T-helper 1 cell (primary cell): ENCODE results near the gene TNRC6B.
A peak's percentile ranks its signal among the peaks of the same experiment; 100 is the strongest.
"Not testable (repeated sequence)": the region's sequence is repeated elsewhere in the genome, so short reads cannot be mapped to it uniquely, and the experiment has no call there.

Experiments
- DNase-seq, 5 donors: peaks; one replicate each; pipeline ENCODE4 v3.0.0-alpha.2; 2012 to 2020

Gene TNRC6B

DNA sequence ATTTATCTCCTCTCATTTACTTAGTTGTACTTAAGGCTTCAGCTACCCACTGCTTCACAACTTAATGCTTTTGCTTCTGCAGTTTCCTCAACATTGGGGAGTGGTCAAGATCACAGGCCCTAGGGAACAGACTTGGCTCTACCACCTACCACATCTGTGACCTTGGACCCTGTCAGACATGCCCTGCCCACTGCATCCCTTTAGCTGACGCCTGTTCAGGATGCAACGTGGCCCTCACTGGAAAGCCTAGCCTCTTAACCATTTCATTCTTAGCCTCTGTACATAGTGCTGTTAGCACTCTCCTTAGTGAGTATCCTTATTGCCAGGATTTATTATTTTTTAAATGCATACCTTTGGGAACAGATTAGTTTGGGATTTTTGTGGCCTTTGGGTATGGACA lies 34.4 kb downstream of the TNRC6B start:
- no peak for DNase-seq

DNA sequence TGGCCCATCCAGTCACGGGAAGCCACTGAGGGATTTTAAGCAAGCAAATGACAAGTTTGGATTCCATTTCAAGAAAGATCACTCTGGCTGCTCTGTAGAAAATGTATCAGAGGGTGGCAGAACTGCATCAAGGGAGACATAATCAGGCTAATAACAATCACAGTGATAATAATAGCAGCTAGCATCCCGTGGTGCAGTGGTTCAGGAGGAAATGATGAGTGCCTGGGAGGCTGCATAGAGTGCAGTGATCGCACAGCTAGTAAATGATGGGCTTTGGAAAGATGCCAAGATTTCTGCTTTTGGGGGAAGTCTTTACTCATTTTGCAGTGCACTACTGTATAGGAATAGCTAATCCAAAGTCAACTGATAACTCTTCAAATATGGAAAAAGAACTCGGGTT lies 35.8 kb downstream of the TNRC6B start:
- no peak for DNase-seq

DNA sequence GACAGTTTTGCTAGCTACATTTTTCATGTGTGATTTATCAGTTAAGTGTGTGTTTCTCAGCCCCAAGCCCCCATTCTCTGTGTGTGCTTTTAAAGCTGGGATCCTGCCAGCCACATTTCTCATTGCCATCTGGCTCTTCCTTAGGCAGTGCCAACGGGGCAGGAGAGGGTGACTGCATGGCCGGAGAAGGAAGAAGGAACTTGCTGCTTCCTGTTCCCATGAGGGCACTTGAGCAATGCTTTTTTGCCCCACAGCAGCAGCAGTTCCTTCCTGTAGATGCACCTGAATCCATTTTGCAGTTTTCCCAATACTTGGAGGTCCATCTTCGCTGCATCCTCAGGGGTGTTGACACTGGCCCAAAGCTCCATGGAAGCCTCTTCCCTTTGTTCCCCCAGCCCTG lies 37.5 kb downstream of the TNRC6B start:
- DNase-seq, result no peak

DNA sequence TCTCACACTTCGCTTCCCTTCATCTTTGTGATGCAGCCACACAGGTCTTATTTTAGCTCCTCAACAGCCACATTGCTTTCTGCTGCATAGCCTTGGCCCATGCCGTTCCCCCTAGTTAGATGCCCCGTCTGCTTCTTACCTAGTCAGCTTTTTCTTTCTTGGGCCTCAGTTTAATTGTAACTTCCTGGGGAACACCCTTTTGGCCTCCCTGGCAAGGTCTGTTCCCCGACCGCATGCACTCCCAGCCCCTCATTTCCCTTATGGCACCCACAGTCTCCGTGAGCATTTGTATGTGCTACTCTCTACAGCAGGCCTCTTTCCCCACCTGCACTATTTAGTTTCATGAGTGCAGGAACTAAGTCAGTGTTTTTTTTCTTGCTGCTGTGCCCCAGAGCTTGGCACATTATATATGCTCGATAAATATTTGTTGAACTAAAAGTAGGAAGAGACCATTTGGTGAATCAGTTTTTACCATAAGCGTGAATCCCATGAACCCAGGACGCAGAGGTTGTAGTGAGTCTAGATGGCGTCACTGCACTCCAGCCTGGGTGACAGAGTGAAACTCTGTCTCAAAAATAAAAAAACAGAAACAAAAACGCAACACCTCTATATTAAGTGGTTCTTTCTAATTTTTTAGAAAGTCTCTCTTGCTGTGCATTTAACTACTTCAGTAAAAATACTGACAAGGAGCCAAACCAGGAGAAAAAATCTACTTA lies 38.5 kb downstream of the TNRC6B start:
- peak in 3 of 5 donors; percentile 19 to 33 (median 31) for DNase-seq

DNA sequence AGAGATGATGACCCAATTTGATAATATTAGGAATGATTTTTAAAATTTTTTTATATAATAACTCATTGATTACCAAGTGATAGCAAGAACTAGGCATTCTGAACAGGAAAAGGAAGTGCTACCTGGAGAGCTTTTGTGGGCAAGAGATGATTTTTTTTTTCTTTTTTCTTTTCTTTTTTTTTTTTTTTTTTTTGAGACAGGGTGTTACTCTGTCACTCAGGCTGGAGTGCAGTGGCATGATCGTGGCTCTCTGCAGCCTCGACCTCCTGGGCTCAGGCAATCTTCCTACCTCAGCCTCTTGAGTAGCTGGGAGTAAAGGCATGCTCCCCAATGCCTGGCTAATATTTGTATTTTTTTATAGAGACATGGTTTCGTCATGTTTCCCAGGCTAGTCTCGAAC lies 40.4 kb downstream of the TNRC6B start:
- DNase-seq, result no peak

DNA sequence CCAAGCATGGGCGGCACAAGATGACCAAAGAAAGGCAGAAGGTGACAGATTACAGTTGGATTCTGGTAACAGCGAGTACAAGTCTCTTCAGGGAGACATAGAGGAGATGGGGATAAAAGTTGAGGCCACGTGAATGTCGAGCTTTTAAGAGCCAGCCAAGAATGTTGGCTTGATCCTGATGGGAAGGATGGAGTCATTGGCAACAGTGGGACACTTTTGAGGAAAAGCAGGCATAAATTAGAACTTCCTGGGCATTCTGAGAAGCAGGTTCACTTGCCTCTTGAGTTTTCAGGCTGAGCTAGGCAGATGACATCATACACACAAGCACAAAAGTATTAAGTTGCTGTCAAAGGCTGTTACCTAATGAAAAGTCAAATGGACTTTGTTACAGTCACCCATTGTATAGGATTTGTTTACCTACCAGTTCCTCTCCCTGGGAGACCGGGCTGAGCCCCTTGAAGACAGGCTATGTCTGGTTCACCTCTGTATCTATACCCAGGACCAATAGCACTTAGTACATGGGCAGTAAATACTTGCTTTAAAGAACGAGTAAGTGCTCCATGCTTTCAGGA lies 41.1 kb downstream of the TNRC6B start:
- no peak for DNase-seq

DNA sequence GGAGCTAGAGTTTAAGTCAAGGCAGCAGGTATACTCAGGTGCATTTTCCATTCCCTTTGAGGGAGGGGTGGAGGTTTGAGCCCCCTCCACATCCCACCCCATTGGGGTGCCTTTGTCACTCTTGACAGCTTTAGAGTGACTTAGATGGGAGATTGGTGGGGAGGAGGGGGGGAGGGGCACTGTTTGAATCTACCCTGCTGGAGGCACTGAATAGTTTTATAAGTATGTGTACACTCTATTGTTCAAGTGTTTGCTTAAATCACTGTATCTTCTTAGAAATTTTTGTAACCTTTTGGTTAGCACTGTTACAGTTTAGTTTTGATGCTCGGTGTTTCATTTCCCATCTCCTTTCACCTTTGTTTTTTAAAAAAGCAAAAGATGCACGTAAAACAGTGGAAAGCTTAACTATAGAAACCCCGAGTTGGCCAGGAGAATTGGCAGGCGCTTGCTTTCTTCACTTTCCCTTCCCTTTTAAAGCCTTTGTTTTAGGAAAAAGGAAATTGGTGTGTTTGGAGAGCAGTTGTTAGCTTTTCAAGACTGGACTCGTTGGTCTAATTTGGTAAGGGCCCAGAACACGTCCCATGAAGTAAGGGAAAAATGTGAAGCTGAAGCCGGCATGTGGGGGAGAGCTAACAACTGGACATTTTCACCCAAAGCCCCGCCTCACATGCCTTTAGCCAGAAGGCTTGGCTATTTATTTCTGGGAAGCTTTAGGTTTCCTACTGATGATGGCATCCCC lies 42.8 kb downstream of the TNRC6B start:
- no peak for DNase-seq

DNA sequence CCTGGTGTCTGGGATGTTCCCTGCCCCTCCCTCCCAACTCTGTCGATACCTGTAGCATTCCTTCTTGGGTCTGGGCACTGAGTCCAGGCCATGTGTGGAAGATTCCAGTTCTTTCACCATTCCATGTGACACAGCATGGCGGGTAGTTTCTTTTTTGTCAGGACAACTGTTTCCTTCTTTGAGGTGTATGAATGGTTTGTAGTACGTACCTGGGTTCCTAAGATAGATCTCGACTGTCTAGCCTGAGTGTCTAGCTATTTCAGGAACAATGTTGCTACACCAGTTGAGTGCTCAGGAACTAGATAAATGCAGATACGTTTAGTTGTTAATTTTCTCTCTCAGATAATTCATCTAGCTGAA lies 43.3 kb downstream of the TNRC6B start:
- no peak for DNase-seq

DNA sequence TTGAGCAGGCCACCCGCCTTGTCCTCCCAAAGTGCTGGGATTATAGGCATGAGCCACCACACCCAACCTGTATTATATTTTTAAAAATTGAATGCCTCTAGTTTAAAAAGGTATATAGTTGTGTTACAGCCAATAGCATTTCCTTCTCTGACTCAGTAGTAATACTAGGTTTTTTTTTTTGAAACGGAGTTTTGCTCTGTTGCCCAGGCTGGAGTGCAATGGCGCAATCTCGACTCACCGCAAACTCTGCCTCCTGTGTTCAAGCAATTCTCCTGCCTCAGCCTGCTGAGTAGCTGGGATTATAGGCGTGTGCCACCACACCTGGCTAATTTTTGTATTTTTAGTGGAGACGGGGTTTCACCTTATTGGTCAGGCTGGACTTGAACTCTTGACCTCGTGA lies 45.3 kb downstream of the TNRC6B start:
- DNase-seq, result not testable (repeated sequence)

DNA sequence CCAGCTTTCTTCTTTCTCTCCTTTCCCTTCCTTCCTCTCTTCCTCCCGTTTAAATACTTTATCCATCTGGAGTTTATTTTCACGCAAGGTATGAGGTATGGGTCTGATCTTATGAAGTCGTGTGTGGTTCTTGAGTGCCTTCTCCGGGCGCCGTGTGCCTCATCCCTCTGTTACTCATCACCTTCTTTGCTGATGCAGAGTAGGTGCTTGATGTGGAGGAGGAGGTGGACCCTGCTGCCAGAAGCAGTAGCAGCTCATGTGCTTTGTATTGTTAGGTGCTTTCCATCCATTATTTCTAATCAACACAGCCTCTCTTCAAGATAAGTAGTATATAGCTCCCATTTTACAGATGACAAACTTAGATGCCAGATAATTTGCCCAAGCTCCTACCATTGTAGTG lies 47.0 kb downstream of the TNRC6B start:
- DNase-seq, result peak in 1 of 5 donors; percentile 13

DNA sequence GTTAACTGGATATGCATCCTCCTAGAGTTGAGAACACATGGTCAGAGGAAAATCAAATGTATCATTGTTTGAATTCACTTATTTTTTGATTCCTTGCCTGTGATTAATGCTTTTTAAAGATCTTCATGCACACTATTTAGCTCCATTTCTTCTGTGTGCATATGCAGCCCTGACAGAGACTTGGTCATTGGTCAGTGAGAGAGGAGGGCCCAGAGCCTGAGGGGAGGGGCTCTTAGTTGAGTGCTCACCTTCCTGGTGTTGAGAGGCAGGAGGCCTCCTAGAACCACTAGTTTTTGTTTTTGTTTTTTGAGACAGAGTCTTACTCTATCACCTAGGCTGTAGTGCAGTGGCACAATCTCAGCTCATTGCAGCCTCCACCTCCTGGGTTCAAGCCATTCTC lies 48.9 kb downstream of the TNRC6B start:
- no peak for DNase-seq

DNA sequence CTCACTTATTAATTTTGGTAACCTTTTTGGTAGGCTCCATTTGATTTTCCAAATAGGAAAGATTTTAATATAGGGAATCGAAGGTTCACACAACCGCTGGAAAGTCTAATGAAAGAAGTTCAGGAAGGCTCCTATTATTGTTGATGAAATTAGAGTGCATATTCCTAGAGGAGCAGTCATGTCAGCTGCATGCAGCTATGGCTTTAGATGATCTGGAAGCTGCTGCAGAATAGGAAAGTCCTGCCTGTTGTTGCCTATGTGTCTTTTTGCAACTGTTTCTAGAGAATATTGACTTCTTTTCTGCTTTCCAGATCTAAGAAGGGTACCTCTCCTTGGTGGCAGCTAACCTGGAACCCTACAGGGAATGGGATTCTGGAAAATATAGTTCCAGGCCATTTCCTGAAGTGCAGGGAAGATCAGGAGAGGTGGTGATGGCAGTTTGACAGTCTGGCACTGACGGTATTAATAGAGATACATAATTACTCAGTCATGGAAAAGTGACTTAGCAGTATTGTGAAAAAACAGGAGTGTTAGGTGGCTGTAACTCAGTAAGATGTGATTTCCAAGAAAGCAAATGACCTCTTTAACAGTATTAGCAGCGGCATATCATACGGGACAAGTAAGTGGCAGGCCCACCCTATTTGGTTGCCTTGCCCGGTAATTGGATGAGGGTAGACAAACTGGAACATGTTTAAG lies 54.0 kb downstream of the TNRC6B start:
- DNase-seq, result no peak

DNA sequence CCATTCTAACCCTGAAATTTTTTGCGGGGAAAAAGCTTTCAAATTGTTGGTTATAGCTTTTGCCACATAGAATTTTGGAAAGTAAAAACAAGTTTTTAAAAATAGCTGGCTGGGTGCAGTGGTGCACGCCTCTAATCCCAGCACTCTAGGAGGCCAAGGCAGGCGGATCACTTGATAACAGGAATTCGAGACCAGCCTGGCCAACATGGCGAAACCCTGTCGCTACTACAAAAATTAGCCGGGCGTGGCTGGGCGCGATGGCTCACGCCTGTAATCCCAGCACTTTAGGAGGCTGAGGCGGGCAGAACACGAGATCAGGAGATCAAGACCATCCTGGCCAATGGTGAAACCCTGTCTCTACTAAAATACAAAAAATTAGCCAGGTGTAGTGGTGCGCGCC lies 54.9 kb downstream of the TNRC6B start:
- no peak for DNase-seq

DNA sequence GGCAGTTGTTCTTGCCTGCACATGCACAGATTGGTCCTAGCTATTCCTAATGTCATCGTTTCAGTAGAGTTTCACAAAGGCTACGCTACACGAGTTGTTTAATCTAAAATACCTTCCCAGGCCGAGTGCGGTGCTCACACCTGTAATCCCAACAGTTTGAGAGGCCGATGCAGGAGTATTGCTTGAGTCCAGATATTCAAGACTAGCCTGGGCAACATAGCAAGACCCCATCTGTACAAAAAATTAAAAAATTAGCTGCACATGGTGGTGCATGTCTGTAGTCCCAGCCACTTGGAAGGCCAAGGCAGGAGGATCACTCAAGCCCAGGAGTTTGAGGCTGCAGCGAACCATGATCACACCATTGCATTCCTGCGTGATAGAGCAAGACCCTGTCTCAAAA lies 56.2 kb downstream of the TNRC6B start:
- no peak for DNase-seq

DNA sequence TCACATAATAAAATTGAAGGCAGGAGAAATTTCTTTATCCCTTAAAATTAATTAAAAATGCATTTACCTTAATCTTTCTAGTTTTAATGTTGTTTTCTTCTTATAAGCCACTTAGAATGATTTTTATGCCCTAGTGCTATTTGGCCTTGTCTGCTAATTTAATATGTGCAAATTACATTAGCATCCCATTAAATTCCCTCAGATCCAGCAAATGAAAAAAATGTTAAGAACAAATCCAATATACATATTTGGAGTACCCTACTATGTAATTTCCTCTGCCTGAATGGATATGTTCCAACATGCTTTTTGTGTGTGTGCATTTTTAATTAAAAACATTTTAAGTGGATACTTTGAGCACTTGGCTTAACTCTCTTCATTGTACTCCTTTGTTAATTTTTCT lies 56.9 kb downstream of the TNRC6B start:
- no peak for DNase-seq

DNA sequence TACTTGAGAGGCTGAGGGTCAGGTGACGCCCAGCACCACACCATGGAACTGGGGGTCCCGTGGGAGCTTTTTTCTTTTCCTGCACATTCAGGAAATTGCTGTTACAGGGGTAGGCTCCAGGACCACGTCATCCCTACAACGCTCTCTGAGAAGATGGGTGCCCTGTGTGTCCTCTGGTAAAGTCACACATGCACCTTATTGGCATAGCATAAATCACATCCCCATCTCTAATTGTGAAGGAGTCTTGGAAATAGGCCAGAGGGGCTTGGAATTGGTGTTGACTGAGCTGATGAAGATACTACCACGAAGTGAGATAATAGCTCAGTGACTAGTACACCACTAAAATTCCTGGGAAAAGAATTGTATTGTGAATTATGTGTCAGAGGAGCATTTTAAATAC lies 57.6 kb downstream of the TNRC6B start:
- DNase-seq, result no peak

DNA sequence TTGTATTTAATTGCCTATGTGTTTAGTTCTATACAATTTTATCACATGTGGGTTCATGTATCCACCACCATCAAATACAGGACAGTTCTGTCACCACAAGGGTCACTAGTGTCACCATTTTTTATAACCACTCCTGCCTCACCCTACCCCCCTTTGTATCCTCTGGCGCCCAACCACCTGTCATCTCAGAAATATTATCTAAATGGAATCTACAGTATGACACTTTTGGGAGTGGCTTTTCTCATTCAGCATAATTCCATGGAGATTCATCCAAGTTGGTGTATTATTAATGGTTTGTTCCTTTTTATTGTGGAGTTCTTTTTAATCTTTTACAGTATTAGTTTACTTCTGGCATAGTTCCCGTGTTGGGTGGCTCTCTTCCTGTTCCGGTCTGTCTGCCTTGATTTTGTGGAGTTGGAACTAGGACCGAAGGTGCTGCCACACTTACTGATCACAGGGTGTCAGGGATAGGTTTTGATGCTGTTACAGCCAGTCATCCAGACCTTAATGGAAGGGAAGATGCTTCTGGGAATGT lies 58.5 kb downstream of the TNRC6B start:
- no peak for DNase-seq

DNA sequence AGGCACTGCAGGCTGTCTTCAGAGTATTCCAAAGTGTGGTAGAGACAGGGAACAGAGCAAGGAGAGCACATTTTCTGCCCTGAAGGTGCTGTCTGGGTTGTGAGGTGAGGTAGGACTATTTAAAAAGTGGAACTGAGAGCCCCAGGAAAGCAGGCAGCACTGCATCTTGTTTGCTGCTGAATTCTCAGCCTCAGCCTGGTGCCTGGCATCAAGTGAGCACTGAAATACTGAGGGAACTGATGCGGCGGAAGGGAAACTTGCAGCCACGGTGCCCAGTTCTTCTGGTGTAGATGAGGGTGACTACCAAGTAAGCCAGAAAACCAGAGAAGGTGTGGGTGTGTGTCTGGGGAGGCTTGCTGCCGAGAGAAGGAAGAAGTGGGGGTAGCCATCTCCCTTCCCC lies 59.5 kb downstream of the TNRC6B start:
- no peak for DNase-seq

DNA sequence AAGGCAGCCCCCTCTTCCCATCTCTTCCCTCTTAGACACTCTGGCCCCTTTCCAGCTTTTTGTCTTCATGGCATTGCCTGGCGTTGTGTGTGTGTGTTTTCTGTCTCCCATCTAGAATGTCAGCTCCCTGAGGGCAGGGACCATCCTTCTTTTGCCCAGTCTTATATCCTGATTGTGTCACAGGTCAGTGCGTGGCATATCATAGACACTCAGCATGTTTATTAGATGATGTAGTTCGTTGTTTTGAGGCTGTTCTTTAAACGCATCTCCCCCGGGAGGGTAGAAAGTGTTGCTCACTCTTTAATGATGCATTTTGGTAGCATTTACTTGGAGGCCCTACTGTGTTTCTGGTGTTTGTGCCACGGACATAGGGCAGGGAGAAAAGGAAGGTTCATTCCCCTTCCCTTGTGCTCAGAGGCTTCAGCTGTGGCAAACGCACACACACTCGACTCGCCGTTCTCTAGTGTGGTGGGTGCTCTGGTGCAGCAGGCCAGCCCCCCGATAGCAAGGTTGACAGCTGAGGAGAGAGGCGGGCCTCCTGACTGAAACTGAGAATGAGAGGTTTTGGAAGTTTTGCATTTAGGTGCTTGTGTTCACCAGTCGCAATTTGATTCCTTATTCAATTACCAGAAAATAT lies 60.2 kb downstream of the TNRC6B start:
- DNase-seq, result no peak

DNA sequence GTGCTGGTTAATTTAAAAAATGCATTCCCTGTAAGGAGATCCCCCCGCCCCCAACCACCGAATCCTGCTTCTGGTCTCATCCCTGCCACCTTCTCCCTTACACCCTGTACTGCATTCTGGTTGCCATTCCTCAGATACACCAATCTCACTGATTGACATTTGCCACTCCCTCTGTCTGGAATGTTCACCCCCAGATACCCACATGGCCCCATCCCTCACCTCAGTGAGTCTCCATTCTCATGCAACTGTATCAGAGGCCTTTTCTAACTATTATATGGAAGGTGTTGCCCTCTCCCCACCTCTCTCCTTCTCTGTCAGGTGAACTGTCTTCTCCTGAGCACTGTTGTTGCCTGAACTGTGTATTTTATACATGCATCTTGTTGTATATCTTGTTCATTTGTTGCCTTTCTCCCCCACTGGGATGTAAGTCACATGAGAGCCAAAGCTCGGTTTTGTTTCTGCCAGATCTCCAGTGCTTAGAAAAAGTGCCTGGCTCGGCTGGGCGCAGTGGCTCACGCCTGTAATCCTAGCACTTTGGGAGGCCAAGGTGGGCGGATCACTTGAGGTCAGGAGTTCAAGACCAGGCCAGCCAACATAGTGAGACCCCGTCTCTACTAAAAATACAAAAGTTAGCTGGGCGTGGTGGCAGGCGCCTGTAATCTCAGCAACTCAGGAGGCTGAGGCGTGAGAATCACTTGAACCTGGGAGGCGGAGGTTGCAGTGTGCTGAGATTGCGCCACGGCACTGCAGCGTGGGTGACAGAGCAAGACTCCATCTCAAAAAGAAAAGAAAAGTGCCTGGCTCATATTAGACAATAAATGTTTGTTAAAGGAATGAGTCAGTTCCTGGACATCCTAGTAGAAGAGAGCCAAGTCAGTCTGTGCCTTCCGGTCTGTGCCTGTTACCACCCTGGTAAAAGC lies 61.0 kb downstream of the TNRC6B start:
- peak in 1 of 5 donors; percentile 35 for DNase-seq

DNA sequence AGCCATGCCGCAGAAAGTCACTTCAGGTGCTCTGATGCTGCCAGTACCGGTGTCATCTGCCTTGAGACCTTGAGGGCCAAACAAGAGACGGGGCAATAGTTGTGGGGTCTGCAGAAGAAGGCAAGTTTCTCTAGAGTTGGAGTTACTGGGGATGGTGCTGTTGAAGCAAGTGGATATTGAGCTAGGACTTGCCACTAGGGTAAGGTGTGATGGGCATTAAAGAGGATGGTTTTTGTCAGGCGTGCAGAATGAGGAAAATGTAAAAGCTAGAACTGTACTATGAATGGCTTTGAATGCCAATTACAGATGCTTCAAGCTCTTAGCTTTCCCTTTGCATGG lies 61.6 kb downstream of the TNRC6B start:
- no peak for DNase-seq

DNA sequence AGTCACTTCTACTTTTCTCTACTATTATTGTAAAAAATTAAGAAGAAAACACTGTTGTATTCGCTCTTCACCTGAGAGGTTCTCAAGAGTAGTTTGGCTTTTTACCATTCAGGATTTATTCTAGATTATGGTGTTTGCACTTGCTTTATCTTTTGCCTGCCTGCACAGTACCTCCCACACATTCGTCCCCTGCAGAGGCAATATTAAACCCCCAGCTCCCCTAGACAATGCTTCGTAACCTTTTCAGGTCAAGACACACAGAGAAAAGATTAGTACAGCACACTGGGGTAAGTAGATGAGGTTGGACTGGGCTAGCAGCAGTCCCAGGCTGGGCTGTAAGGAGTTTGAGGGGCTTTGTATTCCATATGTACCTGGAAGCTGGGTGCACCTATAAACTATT lies 62.4 kb downstream of the TNRC6B start:
- DNase-seq, result no peak
